Umbilical cord (tissue), 2 donors: ENCODE data around the gene AVP. TPM values are rescaled to one million over a fixed set of nuclear protein-coding genes. Genes with fewer than 3 reads are reported as not detected.

Experiments
- DNase-seq: peaks from one replicate; pipeline ENCODE4 v3.0.0-alpha.2; 2015; ENCODE audit warnings: low spot score
- total RNA-seq: library from RNA; depleted of rRNA; stranded (reverse); fragments of >200 nt; gene quantifications from one replicate; pipeline ENCODE4 v1.2.3, GENCODE V29; 2014; ENCODE audit warnings: low replicate concordance; ENCODE audit not compliant: insufficient read depth

The AVP gene
- total RNA-seq, 1 donor from 2014 or later: not detected

DNA sequence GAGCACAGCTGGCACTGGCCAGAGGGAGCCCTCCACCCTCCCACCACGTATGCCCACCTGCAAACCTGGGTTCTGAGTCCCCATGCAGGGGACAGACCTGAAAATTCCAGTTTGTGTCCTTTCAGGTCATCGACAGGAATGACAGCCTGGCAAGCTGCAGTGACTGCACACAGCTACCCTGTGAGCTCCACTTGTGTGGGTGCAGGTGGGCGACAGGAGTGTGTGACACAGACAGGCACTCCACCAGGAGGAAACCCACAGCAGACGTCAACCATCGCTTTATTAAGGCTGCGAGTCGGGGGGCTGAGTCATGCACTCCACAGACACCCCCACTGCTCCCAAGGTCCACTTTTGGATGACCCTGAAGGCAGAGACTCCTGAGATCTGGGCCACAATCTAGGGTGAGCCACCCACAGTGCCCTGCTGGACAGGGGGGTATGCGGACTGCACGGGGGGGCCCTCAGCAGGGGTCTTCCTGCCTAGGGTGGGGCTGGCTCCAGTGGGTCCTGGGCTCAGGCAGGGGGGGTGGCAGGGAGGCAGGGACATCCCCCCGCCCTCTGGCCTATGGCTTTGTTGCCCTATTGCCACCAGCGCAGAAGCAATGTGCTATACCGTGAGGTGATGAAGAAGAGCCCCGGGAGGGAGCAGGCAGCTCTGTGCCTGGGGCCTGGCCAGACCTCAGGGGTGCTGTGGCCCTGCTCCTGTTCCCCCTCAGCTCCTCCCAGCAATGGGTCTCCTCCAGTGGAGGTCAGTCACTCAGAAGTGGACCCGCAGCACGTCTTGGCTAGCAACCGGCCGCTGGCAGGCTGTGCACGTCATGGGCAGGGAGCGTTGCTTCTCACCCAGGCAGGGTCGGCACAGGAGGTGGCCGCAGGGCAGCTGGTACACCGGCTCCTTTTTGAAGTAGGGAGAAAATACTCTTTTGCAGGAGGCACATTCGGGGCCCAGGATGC is 25.1 kb upstream of the AVP start:
- no peak for DNase-seq

DNA sequence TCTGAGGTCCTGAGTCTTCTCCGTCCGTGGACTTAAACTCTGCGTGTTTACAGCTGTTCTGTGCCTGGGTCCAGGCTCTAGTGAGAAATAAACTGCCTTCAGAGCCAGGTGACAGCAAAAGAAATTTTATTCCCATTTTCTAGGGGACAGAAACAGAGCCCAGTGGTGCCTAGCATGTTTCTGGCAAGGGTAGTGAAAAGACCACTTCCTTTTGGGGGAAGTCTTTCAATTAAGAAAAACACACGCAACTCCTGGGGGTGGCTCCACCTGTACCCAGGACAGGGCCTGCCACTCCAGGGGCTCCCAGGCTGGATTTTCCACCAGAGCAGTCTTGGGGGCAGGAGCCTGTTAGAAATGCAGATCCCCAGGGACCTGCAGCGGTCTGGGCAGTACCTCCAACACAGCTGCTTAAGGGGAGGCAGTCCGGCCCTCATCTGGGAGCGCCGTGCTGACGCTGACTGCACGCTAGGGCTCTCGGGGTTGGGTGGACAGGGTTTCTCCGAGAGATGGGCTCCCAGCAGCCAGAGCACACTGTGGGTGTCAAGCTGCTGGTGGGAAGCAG is 23.0 kb upstream of the AVP start:
- DNase-seq: no peak

DNA sequence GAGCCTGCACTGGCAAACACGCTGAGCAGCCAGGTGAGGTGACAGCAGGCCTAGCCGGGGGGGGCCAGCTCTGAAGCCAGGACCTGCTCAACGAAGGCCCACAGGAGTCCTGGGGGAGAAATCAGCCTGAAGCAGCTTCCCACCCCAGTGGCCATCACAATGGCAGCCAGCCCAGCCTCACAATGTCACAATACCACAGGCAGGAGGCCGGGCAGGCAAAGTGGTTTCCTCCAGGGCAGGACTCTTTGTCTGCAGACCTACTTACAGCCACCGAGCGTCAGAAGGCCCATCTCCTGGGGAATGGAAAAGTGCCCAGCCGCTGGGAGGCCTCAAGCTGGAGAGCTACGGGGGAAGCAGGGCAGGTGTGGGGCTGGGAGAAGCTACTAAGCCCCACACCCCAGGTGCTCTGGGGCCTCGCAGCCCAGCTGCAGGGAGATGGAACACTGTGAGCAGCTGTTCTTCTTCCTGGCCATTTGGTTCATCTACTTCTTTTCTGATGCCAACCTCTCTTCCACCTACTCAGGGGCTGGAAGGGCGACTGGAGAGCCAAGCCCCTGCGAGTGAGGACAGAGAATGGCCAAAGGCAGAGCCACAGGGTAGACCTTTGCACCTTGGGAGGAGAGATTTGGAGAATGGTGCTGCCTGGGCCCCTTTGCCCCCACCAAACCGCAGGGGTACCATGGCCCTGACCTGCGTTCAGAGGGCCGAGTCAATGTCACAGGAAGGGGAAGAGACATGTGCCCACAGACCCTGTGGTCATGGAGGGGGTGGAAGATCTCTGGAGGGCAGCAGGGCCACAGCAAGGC is 22.3 kb upstream of the AVP start:
- DNase-seq: no peak

DNA sequence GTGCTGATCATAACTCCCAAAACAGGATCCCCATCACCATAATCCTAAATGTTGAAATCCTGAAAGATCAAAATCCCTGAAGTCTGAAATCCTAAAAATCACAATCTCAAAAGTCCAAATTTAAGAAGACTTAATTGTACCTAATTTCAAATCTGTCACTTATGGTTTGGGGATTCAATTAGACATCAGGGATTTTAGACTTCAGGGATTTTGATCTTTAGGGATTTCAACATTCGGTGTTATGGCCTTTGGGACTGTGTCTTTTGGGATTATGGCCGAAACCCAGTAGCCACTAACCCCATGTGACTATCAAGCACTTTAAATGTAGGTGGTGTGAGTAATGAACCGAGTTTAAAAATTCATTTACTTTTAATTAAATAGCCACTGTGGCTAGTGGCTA is 21.7 kb upstream of the AVP start:
- DNase-seq: no peak

DNA sequence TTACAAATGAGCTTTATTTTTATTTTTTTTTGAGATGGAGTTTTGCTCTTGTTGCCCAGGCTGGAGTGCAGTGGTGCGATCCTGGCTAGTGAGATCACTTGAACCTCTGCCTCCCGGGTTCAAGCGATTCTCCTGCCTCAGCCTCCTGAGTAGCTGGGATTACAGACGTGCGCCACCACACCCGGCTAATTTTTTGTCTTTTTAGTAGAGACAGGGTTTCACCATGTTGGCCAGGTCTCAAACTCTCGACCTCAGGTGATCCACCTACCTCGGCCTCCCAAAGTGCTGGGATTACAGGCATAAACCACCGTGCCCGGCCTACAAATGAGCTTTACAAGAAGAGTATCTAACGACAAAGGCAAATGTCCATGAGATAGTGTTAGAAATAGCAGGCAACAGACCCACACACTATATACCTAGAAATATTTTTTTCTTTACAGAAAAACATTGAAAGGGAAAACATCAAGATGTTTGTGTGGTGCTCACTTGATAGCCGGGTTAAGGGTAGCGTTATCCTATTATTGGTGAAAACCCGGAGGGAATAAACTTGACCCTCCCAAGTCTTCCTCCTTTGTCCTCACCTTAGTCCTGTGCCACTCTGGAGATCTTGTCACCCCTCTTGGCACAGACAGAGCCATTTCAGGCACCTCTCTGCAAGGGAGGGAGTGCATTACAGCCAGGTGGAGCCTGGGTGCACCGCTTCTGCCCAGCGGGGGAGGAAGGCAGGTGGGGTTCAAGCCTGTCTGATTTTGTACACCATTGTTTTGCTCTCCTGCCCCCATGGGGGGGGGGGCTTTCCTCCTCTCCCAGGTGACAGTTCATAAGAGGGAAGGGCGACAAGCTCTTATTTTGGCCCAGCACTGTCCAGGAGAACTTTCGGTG is 21.0 kb upstream of the AVP start:
- no peak for DNase-seq

DNA sequence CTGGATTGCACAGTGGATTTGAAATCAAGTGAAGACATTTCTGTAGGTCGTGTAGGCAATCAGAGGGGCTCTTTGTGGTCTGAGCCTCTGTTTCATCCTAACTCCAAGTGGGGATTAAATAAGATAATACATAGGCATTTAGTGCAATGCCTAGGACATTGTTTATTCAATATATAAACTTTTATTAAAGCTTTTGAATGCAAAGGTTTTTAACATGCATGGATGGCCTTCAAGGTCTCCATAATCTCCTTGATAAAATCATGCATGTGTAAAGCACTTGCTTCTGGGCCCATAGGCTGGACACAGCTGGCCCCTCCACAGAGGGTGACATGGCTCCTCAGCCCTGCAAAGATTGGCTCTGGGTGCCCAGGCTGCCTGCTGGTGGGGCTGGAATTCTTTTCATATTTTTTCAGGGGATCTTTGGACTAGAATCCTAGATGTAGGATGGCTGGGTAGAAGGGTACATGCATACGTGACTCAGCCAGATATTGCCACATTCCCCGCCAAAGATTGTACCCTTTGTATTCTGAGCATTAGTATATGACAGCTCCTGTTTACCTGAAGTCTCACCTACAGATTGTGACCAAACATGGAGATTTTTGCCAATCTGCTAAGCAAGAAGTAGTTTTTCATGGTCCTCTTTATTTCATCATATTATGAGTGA is 19.0 kb upstream of the AVP start:
- no peak for DNase-seq

DNA sequence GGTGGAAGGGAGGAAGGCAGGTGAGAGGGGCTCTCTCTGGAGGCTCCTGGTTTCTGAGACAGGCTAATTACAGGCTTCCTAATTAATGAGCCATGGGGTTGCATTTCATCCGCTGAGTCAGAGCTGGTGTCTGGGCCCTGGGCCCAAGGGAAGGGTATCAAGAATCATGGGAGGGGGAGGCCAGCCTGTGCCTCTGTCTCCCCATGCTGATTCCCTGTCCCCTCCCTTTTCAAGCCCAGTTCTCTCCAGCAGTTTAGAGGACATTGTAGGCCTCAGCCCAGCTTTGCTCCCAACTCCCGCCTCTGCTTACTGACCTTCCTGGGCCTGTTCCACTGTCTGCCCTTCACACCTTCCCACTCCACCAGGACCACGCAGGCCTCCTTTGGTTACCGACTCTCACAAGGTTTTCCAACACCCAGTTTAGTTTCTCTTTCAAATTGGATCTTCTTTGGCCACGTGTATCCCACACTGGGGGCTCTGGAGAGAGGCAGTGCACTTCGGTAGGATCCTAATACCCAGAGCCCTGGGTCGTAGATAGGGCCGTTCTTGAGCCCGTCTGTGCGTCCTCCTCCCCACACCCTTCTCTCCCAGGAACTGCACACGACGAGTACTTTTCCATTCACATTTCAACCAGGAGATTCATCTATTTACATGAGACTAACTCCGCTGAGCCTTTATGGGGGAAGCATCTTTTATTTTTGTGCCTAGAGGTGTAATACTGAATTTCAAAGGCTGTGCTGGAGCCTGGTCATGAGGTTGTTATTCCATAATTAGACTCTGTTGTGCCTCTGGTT is 18.2 kb upstream of the AVP start:
- no peak for DNase-seq

DNA sequence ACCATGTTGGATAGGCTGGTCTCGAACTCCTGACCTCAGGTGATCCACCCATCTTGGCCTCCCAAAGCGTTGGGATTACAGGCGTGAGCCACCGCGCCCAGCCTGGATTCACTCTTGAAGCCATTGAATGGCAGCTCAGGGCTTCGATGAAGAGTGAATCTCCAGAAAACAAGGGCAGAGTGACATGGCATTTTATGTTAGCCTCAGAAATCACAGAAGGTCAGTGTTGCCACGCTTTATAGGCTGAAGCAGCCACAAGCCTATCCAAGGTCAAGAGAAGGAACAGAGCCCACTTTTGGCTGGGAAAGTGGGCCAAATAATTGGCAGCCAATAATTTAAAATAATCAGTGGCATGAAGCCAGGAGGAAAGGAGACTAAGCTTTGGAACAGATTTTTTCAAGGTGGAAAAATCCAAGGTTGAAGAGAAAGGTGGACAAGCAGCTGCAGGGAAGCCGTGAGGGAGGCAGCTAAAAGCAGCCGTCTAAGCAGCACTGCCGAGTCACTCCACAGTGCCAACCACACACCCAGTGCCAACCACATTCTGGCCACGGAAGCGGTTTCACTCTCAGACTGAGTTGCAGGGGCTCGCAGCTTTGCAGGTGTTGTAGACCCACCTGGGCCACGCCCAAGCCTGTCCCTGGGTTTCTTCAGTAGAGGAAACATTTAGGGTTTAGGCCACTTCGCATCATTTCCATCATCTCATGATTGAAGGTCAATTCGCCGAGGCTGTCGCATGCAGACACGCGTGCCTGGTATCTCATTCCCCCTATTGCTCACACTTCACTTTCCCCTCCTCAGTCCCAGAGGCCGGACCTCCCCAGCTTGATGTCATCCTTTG is 17.4 kb upstream of the AVP start:
- no peak for DNase-seq

DNA sequence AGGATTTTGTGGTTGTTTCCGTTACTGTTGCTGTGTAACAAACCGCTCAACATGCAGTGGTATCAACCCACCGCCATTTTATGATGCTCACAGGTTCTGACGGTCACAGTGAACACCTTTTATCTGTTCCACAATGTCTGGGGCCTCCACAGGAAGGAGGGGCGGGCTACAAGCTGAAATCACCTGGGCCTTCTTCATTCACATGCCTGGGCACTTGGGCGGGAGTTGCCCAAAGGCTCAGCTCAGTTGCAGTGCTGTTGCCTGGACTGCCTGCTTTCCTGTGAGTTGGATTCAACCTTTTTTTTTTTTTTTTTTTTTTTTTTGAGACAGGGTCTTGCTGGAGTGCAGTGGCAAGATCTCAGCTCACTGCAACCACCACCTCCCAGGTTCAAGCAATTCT is 16.7 kb upstream of the AVP start:
- no peak for DNase-seq

DNA sequence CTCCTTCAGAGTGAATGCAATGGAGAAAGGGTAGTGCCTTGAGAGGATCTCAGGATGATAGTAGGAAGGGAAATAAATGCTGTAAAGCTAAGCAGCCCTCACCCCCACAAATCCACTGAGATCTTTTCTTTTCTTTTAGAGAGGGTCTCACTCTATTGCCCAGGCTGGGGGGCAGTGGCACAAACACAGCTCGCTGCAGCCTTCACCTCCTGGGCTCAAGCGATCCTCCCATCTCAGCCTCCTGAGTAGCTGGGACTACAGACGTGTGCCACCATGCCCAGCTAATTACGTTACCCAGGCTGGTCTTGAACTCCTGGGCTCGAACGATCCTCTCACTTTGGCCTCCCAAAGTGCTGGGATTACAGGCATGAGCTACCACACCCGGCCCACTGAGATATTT is 16.0 kb upstream of the AVP start:
- no peak for DNase-seq

DNA sequence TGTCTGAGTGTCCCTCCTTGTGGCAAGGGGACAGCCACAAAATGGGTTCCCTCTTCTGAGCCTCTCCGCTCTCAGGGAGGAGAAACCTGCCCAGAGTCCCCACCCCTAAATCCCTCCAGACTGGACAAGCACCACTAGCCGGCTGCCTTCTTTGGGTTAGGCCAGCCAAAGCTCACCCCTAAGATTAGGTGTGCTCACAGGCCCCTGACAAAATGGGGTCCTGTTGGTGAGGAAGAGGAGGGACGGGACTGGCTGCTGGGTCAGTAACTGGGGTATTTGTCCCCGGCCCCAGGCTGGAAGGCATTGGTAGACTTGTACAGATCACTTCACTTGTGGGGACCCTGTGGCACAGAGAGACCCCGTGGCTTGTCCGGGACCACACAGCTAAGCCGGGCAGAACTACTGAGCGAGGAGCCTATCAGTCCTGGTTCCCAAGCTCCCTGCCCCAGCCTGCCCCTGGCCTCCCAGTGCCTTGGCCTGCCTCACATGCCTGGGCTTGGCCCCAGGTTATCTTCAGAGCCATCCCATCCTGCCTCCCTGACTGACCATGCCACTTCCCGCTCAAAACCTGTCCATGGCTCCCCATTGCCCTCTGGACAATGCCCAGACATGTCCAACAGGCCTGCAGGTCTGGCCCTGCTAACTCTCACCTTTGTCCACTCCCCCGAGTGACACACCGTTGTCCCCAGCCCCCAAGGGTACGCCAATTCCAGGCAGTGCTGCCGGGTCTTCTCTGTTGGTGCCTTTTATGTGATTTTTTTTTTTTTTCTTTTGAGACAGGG is 10.5 kb upstream of the AVP start:
- DNase-seq: no peak

DNA sequence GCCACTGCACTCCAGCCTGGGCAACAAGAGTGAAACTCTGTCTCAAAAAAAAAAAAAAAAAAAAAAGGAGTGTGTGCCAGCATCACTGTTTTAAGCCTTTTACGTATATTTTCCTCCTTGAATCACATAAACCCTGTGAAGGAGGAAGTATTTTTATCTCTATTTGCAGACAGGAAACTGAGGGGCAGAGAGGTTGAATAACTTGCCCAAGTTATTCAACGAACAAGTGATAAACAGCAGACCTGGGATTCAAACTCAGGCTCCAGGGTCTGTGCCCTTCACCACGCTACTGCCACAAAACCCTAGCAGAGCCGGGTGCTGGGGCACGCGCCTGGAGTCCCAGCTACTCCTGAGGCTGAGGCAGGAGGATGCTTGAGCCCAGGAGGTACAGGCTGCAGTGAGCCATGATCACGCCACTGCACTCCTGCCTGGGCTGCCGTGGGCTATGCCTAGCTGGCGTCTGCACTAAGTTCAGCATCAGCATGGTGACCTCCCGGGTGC is 9.4 kb upstream of the AVP start:
- DNase-seq: no peak

DNA sequence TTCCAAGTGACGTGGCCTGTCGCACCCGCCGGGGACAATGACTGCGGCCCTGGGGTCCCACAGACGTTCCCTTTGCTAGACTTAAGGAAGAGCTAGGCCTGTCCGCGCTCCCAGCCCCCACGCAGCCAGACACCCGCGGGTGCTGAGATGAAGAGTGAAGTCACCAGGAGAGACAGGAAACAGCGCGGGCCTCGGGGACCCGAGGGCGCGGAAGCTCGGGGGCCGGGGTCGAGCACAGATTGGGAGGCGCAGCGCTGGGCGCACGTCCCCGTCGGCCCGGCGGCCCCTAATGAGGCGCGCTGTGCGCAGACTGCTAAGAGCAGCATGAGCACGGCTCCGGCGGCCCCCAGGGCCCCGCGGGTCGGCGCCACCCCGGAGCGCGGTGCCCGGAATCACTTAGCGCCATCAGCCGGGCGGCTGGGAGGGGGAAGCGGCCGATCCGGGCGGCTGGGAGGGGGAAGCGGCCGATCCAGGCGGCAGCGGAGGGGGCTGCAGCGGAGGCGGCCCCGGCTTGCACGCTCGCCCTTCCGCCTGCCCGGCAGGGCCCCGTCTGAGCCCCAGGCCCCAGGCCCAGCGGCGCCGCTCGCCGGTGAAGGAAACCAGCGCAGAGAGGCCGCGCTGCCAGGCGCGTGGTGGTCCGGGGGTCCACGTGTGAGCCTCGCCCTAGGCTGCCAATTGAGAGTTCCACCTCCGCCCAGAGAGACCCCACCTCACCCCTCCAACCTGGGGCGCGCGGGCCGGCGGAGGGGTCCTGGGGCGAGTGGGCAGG is 8.3 kb upstream of the AVP start:
- peak; percentile 30 for DNase-seq

DNA sequence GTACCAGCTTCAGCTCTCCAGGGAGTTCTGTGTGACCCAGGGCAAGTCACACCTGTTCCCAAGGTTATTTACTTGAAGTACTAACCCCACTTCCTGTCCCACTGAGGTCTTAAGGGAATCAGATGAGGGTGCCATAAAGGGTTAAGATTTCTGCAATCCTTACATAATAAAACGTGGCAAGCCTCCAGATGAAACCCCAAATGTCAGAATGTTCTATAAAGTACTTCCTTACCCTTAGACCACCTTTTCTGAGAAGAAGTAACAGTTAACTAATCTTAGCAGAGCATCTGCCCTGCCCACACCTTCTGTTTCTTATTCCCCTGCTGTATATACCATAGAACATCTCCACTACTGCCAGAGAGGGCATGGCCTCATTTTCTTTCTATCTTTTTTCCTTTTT is 6.0 kb upstream of the AVP start:
- DNase-seq: no peak

DNA sequence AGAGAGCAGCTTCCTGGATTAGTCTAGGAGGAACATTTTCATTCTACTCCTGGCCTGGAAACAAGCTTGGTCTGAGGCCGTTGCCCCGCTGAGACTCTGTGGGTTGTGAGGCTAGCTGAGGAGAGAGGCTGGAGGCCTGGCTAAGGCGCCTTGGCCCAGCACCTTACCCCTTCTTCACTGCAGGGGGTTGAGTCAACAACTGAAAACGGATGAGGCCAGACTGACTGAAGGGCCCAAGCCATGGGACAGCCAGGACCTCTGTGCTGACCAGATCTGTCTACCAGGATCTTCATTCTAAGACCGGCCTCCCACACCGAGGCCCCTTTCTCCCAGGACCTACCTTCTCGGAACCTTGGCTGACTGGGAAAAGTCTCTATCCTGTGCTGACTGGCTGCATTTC is 3.5 kb upstream of the AVP start:
- DNase-seq: no peak

DNA sequence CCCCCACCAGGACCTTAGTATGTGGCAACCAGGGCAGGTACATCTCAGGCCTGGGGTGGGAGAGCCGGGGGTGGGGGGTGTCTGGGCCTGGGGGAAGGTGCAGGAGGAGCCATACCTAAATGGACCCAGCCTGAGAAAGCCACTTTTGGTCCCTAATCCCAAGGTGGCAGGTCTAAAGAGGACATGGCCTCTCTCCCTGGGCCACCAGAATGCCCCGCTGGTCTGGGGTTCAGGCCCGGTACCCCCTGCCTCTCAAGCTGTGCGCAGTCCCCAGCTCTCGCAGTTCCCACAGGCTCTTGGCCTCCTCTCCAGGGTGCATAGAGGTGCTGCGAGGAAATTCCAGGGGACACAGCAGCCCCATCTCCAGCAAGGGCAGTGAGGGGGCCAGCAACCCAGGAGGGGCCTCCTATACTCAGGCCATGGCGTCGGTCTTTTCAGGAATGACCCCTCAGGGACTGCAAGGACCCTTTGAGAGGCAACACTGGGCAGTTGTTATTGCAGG is 1.1 kb upstream of the AVP start:
- no peak for DNase-seq

DNA sequence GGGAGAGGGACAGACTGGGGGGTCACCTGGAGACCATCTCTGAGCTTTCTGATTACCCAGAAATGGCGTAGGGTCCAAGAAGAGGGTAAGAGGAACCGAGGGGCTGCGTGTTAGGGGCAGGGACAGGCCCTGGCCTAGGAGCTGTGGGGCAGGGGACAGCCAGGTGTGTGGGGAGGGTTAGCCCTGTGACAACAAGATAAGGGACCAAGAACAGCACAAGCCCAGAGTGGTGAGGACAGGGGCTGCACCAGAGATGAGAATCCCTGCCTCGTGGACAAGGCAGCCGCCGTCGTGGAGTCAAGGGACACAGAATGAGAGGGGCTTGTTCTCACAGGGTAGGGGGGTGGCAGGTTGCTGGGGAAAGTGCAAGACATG is 449 bp upstream of the AVP start:
- no peak for DNase-seq
